Nephron (organoid): Measurements from ENCODE around the gene ARAP3.
A peak's percentile ranks its signal among the peaks of the same experiment; 100 is the strongest.

Experiments
- H3K27ac Mint-ChIP-seq, 3 experiments: 2 replicates each; pipeline ENCODE4 v1.8.0; 2020; ENCODE audit warnings: mixed read lengths in 3 of 3, mild to moderate bottlenecking in 2 of 3, moderate library complexity in 1 of 3
- H3K27me3 Mint-ChIP-seq: 2 replicates; pipeline ENCODE4 v1.8.0; 2021; ENCODE audit warnings: low read depth, mild to moderate bottlenecking, moderate library complexity, mixed read lengths
- H3K36me3 Mint-ChIP-seq: 2 replicates; pipeline ENCODE4 v1.8.0; 2020; ENCODE audit warnings: low read depth, mixed read lengths
- H3K4me1 Mint-ChIP-seq: 2 replicates; pipeline ENCODE4 v1.8.0; 2020; ENCODE audit warnings: mixed read lengths
- H3K4me3 Mint-ChIP-seq, 3 experiments: 2 replicates each; pipeline ENCODE4 v1.8.0; 2020; ENCODE audit warnings: mild to moderate bottlenecking in 3 of 3, mixed read lengths in 3 of 3, moderate library complexity in 2 of 3
- H3K9me3 Mint-ChIP-seq: 2 replicates; pipeline ENCODE4 v1.8.0; 2020; ENCODE audit warnings: mixed read lengths
- TF ChIP-seq, protein P1 (sequence below), 3 experiments: fragments of 200-600 bp; sonication (generic); IDR thresholded peaks; one replicate each; pipeline ENCODE4 v1.5.0; 2021; ENCODE audit warnings: antibody characterized with exemption in 3 of 3; ENCODE audit not compliant: unreplicated experiment in 3 of 3

Gene ARAP3

GRCh38 chr5:141680751-141681201, 1.3 kb downstream of the ARAP3 start:
- Mint-ChIP-seq H3K27ac (peak overlapping the region; percentile 63 to 89 (median 75)), H3K4me3 (peak overlapping the region; percentile 74 to 81 (median 77)), H3K4me1 (peaks cover 13% of the 10 kb centered on the region), H3K27me3 (peaks cover 28% of the 10 kb centered on the region), H3K9me3 (no peaks in the 10 kb centered on the region), H3K36me3 (peaks cover 13% of the 10 kb centered on the region)
- TF ChIP-seq, protein P1, sequence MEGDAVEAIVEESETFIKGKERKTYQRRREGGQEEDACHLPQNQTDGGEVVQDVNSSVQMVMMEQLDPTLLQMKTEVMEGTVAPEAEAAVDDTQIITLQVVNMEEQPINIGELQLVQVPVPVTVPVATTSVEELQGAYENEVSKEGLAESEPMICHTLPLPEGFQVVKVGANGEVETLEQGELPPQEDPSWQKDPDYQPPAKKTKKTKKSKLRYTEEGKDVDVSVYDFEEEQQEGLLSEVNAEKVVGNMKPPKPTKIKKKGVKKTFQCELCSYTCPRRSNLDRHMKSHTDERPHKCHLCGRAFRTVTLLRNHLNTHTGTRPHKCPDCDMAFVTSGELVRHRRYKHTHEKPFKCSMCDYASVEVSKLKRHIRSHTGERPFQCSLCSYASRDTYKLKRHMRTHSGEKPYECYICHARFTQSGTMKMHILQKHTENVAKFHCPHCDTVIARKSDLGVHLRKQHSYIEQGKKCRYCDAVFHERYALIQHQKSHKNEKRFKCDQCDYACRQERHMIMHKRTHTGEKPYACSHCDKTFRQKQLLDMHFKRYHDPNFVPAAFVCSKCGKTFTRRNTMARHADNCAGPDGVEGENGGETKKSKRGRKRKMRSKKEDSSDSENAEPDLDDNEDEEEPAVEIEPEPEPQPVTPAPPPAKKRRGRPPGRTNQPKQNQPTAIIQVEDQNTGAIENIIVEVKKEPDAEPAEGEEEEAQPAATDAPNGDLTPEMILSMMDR (IDR thresholded peaks at IDR 0.05; ENCODE audit: unreplicated experiment in 3 of 3) = no peak

GRCh38 chr5:141680178-141680577, 1.9 kb downstream of the ARAP3 start:
- Mint-ChIP-seq H3K27ac (no peak overlapping the region), H3K4me3 (peak overlapping the region in 2 of 3 experiments; percentile 74 to 77), H3K36me3 (peaks cover 13% of the 10 kb centered on the region), H3K4me1 (peaks cover 13% of the 10 kb centered on the region), H3K9me3 (no peaks in the 10 kb centered on the region), H3K27me3 (peaks cover 28% of the 10 kb centered on the region)
- TF ChIP-seq, protein P1 (IDR thresholded peaks at IDR 0.05; ENCODE audit: unreplicated experiment in 3 of 3) = no peak

- Mint-ChIP-seq H3K36me3 (peaks cover 13% of the 10 kb centered on the region), H3K27ac (no peak overlapping the region), H3K9me3 (no peaks in the 10 kb centered on the region), H3K4me1 (peaks cover 6% of the 10 kb centered on the region), H3K27me3 (peaks cover 11% of the 10 kb centered on the region), H3K4me3 (no peak overlapping the region)
- TF ChIP-seq, protein P1 (IDR thresholded peaks at IDR 0.05; ENCODE audit: unreplicated experiment in 3 of 3) = peak in 2 of 3 experiments; percentile 25 to 27
Measured at GRCh38 chr5:141677415-141677814, 4.6 kb downstream of the ARAP3 start.

GRCh38 chr5:141675672-141676071, 6.4 kb downstream of the ARAP3 start:
- Mint-ChIP-seq H3K27ac (no peak overlapping the region), H3K27me3 (peaks cover 7% of the 10 kb centered on the region), H3K4me1 (no peaks in the 10 kb centered on the region), H3K36me3 (peaks cover 13% of the 10 kb centered on the region), H3K9me3 (no peaks in the 10 kb centered on the region), H3K4me3 (no peak overlapping the region)
- TF ChIP-seq, protein P1 (IDR thresholded peaks at IDR 0.05; ENCODE audit: unreplicated experiment in 3 of 3) = no peak

DNA sequence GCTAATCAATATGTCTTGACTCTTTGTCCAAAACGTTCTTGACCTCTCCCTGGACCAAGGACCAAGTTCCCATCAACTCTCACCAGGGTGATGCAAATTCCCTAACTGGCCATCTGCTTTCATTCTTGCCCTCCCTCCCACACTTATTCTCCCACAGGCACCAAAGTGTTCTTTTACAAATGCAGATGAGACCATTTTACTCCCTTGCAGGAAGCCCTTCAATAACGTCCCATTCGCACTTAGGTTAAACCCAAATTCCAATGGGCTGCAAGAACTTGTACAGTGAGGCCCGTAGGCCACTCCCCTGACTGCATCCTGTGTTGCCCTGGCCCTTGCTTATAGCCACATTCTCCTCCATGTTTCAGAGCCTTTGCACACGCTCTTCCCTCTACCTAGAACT, 7.3 kb downstream of the ARAP3 start:
- Mint-ChIP-seq H3K4me1 (no peaks in the 10 kb centered on the region), H3K27me3 (peaks cover 4% of the 10 kb centered on the region), H3K4me3 (no peak overlapping the region), H3K27ac (no peak overlapping the region), H3K9me3 (no peaks in the 10 kb centered on the region), H3K36me3 (peaks cover 13% of the 10 kb centered on the region)
- TF ChIP-seq, protein P1 (IDR thresholded peaks at IDR 0.05; ENCODE audit: unreplicated experiment in 3 of 3) = no peak
